Small intestine (tissue), 7 donors: ENCODE data around the gene ALLC. TPM values are rescaled to one million over a fixed set of nuclear protein-coding genes. Genes with fewer than 3 reads are reported as not detected.
A peak's percentile ranks its signal among the peaks of the same experiment; 100 is the strongest.
"Not testable (repeated sequence)": the region's sequence is repeated elsewhere in the genome, so short reads cannot be mapped to it uniquely, and the experiment has no call there.

ENCODE experiments used
- DNase-seq, 2 donors: peaks; one replicate each; pipeline versions ENCODE4 v3.0.0 to v3.0.0-alpha.2; 2013
- FAIRE-seq: peaks from 2 replicates; lab custom pipeline; 2012; peaks lifted over from hg19 to GRCh38; lab: Jason Lieb, UNC
- H3K27ac ChIP-seq, 3 donors: one replicate each; pipeline ENCODE4 v1.5.1; 2013; ENCODE audit warnings: low read length in 2 of 3, mild to moderate bottlenecking in 2 of 3, control low read depth in 1 of 3, inconsistent platforms in 1 of 3, low read depth in 1 of 3, moderate library complexity in 1 of 3
- H3K27me3 ChIP-seq, 3 donors: one replicate each; pipeline ENCODE4 v1.6.1; 2013; ENCODE audit warnings: low read length in 3 of 3, inconsistent platforms in 1 of 3; ENCODE audit not compliant: control insufficient read depth in 3 of 3, insufficient read depth in 3 of 3
- H3K36me3 ChIP-seq, 3 donors: one replicate each; pipeline ENCODE4 v1.6.1; 2013; ENCODE audit warnings: low read length in 3 of 3, inconsistent platforms in 1 of 3, low read depth in 1 of 3, mild to moderate bottlenecking in 1 of 3, moderate library complexity in 1 of 3; ENCODE audit not compliant: control insufficient read depth in 3 of 3, insufficient read depth in 2 of 3
- H3K4me1 ChIP-seq, 3 donors: one replicate each; pipeline ENCODE4 v1.6.1; 2013; ENCODE audit warnings: low read length in 2 of 3, inconsistent platforms in 1 of 3, low read depth in 1 of 3, mild to moderate bottlenecking in 1 of 3, moderate library complexity in 1 of 3; ENCODE audit not compliant: control insufficient read depth in 3 of 3, insufficient read depth in 2 of 3
- H3K4me3 ChIP-seq, 3 donors: one replicate each; pipeline ENCODE4 v1.5.1; 2013; ENCODE audit warnings: low read length in 3 of 3, control low read depth in 1 of 3, inconsistent platforms in 1 of 3, low read depth in 1 of 3, mild to moderate bottlenecking in 1 of 3, moderate library complexity in 1 of 3
- H3K9me3 ChIP-seq, 2 donors: one replicate each; pipeline ENCODE4 v1.6.1; 2013; ENCODE audit warnings: low read depth in 1 of 2, low read length in 1 of 2; ENCODE audit not compliant: control insufficient read depth in 2 of 2, insufficient read depth in 1 of 2
- WGBS, 3 donors: extraction: QIAGEN DNeasy Blood & Tissue Kit; methylation state at CpG; one replicate each; pipeline ENCODE4 v1.1.7; 2013; 5-methylcytosine and 5-hydroxymethylcytosine counted together
- polyA plus RNA-seq, 4 donors: library from polyadenylated mRNA; stranded (reverse) in 3 of 4; unstranded in 1 of 4; fragments of 200-250 nt in 3 of 4; fragments of 120-200 nt in 1 of 4; gene quantifications; one replicate each; pipeline versions ENCODE4 v1.2.1 to v1.2.3, GENCODE V29; 2013
- donor health status: healthy with polysubstance abuse.
- donor health status: control.
- donor health status: control.
- donor health status: Bipolar disorder and iron deficiency.
- donor health status: healthy.

Gene ALLC
- polyA plus RNA-seq, 4 donors: 0.07 TPM; not detected in 3

DNA sequence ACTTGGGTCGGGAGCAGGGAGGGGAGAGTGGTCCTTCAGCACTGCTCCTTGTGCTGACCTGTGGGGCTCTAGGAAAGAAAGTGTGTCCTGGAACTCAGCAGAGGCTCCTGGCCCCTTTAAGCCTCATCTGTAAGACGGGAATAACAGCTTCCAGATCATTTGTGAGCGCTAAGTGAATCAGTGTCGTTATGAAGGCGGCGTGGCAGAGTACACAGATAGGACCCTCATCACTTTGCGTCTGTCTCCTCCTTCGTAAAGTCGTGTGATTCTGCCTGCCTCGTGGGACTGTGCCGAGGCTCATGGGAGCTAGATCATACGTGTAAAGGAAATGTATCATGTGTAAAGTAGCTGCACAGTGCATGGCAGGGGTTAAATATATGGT, 44.5 kb upstream of the ALLC start:
- peaks cover 0 to 5% of the 10 kb centered on the region in 2 donors for H3K9me3 ChIP-seq
- 91 to 94% (median 93%) methylated on average over 12 of the region's 12 CpGs for WGBS, 3 donors
- no peaks in the 10 kb centered on the region for H3K4me1 ChIP-seq
- no peaks in the 10 kb centered on the region for H3K36me3 ChIP-seq
- DNase-seq: no peak
- H3K4me3 ChIP-seq: no peak overlapping the region
- no peak overlapping the region for H3K27ac ChIP-seq
- no peaks in the 10 kb centered on the region for H3K27me3 ChIP-seq
- no peak for FAIRE-seq

DNA sequence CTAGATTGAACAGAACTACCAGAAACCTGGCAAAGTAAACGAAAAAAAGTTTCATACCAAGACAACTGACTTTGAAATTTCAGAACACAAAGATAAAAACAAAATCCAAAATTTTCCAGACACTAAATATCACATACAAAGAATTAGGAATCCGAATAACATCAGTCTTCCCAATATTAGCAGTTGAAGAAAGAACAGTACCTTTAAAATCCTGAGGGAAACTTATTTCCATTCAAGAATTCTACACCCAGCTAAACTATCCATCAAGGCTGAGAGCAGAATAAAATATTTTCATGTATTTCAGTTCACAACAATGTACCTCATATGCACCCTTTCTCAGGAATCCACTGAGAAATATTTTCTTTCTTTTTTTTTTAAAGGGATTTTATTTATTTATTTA, 43.3 kb upstream of the ALLC start:
- not testable (repeated sequence) for H3K27me3 ChIP-seq, H3K4me1 ChIP-seq, DNase-seq, H3K9me3 ChIP-seq, H3K4me3 ChIP-seq, H3K27ac ChIP-seq, H3K36me3 ChIP-seq
- WGBS, 3 donors: 66 to 83% (median 81%) methylated on average over 2 of the region's 2 CpGs
- peak; percentile 49 for FAIRE-seq

DNA sequence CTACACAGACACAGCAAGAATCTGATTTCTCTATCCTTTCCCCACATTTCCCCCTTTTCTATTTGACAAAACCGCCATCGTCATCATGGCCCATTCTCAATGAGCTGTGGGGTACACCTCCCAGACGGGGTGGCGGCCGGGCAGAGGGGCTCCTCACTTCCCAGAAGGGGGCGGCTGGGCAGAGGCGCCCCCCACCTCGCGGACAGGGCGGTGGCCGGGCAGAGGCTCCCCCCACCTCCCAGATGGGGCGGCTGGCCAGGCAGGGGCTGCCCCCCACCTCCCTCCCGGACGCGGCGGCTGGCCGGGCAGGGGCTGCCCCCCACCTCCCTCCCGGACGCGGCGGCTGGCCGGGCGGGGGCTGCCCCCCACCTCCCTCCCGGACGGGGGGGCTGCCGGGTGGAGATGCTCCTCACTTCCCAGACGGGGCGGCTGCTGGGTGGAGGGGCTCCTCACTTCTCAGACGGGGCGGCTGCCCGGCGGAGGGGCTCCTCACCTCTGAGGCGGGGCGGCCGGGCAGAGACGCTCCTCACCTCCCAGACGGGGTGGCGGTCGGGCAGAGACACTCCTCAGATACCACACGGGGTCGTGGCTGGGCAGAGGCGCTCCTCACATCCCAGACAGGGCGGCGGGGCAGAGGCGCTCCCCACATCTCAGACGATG, 42.3 kb upstream of the ALLC start:
- not testable (repeated sequence) for H3K9me3 ChIP-seq, H3K4me3 ChIP-seq, H3K4me1 ChIP-seq, FAIRE-seq, H3K27ac ChIP-seq, H3K36me3 ChIP-seq, H3K27me3 ChIP-seq, DNase-seq
- 90 to 97% (median 94%) methylated on average over 24 to 46 of the region's 46 CpGs for whole genome bisulfite sequencing, 3 donors

- DNase-seq, H3K27ac ChIP-seq, H3K27me3 ChIP-seq, H3K9me3 ChIP-seq, H3K36me3 ChIP-seq, H3K4me1 ChIP-seq, FAIRE-seq, H3K4me3 ChIP-seq: not testable (repeated sequence)
- 91 to 94% (median 92%) methylated on average over 23 to 25 of the region's 25 CpGs for WGBS, 3 donors
These were observed 41.4 kb upstream of the ALLC start for GRCh38 chr2:3616435-3617197.

DNA sequence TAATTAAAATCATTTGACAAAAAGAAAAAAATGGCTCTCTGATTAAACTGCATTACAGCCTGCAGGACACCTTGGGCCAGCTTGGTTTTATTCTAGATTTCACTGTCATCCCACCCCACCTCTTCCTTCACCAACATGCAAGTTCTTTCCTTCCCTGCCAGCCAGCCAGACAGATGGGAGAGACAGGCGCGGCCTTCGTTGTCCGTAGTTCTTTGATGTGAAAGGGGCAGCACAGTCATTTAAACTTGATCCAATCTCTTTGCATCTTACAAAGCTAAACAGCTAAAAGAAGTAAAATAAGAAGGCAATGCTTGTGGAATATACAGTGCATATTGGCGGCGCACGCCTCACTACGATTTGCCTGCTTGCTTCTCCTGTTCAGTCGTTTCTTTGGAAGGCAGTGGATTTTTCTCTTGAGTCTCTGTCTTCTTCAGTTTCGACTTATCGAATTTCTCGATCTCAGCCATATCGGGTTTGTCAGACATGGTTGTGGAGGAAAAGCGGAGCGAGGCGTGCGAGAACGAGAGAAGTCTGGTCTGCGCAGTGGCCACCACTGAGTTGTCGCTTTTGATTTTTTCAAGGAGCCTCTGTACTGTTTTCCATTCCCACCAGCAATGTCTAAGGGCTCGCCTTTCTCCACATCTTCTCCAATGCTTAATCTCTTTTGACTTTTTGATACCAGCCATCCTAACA, 40.7 kb upstream of the ALLC start:
- Histone ChIP-seq H3K36me3 (no peaks in the 10 kb centered on the region), H3K4me1 (no peaks in the 10 kb centered on the region), H3K27me3 (no peaks in the 10 kb centered on the region), H3K4me3 (no peak overlapping the region), H3K9me3 (peaks cover 0 to 5% of the 10 kb centered on the region in 2 donors), H3K27ac (no peak overlapping the region)
- no peak for FAIRE-seq
- 97 to 98% (median 97%) methylated on average over 21 of the region's 21 CpGs for WGBS, 3 donors
- DNase-seq: no peak

DNA sequence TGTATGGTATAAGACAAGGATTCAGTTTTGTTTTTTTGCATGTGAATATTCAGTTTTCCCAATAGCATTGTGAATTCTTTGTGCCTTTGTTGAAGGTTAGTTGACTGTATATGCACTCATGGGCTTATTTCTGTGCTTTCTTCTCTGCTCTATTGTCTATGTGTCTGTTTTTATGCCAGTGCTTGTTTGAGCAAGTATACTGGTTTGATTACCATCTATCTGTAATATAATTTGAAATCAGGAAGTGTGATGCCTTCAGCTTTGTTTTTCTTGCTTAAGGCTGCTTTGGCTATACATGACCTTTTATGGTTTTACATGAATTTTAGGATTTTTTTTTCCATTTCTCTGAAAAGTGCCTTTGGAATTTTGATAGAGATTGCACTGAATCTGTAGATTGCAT, 39.6 kb upstream of the ALLC start:
- DNase-seq (no peak), FAIRE-seq (no peak)
- Histone ChIP-seq H3K36me3 (no peaks in the 10 kb centered on the region), H3K27me3 (no peaks in the 10 kb centered on the region), H3K9me3 (peaks cover 0 to 3% of the 10 kb centered on the region in 2 donors), H3K27ac (no peak overlapping the region), H3K4me3 (no peak overlapping the region), H3K4me1 (no peaks in the 10 kb centered on the region)

- Histone ChIP-seq H3K4me1 (no peaks in the 10 kb centered on the region), H3K36me3 (no peaks in the 10 kb centered on the region), H3K9me3 (no peaks in the 10 kb centered on the region), H3K27ac (no peak overlapping the region), H3K4me3 (no peak overlapping the region), H3K27me3 (no peaks in the 10 kb centered on the region)
- DNase-seq: no peak
- WGBS, 3 donors: 84 to 95% (median 85%) methylated on average over 2 of the region's 2 CpGs
- FAIRE-seq: no peak
These were observed 39.0 kb upstream of the ALLC start for GRCh38 chr2:3619033-3619432.

DNA sequence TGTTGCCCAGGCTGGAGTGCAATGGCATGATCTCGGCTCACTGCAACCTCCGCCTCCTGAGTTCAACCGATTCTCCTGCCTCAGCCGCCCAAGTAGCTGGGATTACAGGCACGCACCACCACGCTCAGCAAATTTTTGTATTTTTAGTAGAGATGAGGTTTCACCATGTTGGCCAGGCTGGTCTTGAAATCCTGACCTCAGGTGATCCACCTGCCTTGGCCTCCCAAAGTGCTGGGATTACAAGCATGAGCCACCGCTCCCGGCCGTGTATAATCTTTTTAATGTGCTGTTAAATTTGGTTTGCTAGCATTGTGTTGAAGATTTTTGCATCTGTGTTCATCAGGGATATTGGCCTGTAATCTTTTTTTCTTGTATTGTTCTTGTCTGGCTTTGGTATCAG, 38.3 kb upstream of the ALLC start:
- 95 to 98% (median 96%) methylated on average over 9 of the region's 9 CpGs for WGBS, 3 donors
- not testable (repeated sequence) for FAIRE-seq

More for the DNA sequence above, 38.3 kb upstream of the ALLC start:
- not testable (repeated sequence) for H3K4me1 ChIP-seq, H3K36me3 ChIP-seq, DNase-seq, H3K27me3 ChIP-seq, H3K27ac ChIP-seq, H3K9me3 ChIP-seq, H3K4me3 ChIP-seq
